Spleen (tissue), 11 donors: ENCODE measurements around the gene FAM107B. TPM values are rescaled to one million over a fixed set of nuclear protein-coding genes. Genes with fewer than 3 reads are reported as not detected.

Experiments used
- DNase-seq: peaks from one replicate; pipeline ENCODE4 v3.0.0-alpha.2; 2020
- H3K27ac ChIP-seq, 8 donors: fragments of 200-600 bp; sonication (generic) in 7 of 8; 1 replicate in 4 of 8; 2 replicates in 4 of 8; pipeline versions ENCODE4 v1.5.0 to v1.8.0; 2016 to 2021; ENCODE audit warnings: inconsistent platforms in 4 of 8, mild to moderate bottlenecking in 4 of 8, moderate library complexity in 1 of 8
- H3K27me3 ChIP-seq, 7 donors: fragments of 200-600 bp; sonication (generic) in 6 of 7; replicated peaks in 1 of 7; 1 replicate in 4 of 7; 2 replicates in 3 of 7; pipeline versions ENCODE4 v1.5.0 to v1.8.0; 2016 to 2021; ENCODE audit warnings: inconsistent platforms in 3 of 7, mild to moderate bottlenecking in 1 of 7
- H3K36me3 ChIP-seq, 6 donors: fragments of 200-600 bp; sonication (generic) in 5 of 6; 1 replicate in 4 of 6; 2 replicates in 2 of 6; pipeline versions ENCODE4 v1.5.0 to v1.8.0; 2016 to 2021; ENCODE audit warnings: inconsistent platforms in 2 of 6
- H3K4me1 ChIP-seq, 6 donors: fragments of 200-600 bp; sonication (generic) in 5 of 6; 1 replicate in 3 of 6; 2 replicates in 3 of 6; pipeline versions ENCODE4 v1.5.0 to v1.8.0; 2016 to 2021; ENCODE audit warnings: inconsistent platforms in 3 of 6
- H3K4me3 ChIP-seq, 8 donors: fragments of 200-600 bp; sonication (generic) in 7 of 8; 1 replicate in 4 of 8; 2 replicates in 4 of 8; pipeline versions ENCODE4 v1.5.0 to v1.8.0; 2016 to 2021; ENCODE audit warnings: inconsistent platforms in 4 of 8, mild to moderate bottlenecking in 4 of 8, moderate library complexity in 2 of 8
- H3K9me3 ChIP-seq, 8 donors: fragments of 200-600 bp; sonication (generic) in 7 of 8; 1 replicate in 4 of 8; 2 replicates in 4 of 8; pipeline versions ENCODE4 v1.5.0 to v1.8.0; 2016 to 2021; ENCODE audit warnings: inconsistent platforms in 4 of 8
- CTCF ChIP-seq, 11 experiments: fragments of 200-600 bp in 7 of 11; fragments of 450-650 bp in 4 of 11; sonication (generic) in 4 of 11; IDR thresholded peaks in 8 of 11; conservative IDR thresholded peaks in 3 of 11; 1 replicate in 7 of 11; 2 replicates in 4 of 11; pipeline versions ENCODE4 v1.4.0 to v1.8.0; 2016 to 2021; ENCODE audit warnings: antibody characterized with exemption in 11 of 11, inconsistent platforms in 4 of 11, mild to moderate bottlenecking in 1 of 11
- POLR2A ChIP-seq, 3 donors: fragments of 450-650 bp; IDR thresholded peaks; one replicate each; pipeline ENCODE4 v1.5.1; 2017; ENCODE audit warnings: antibody characterized with exemption in 3 of 3, mild to moderate bottlenecking in 1 of 3
- POLR2AphosphoS5 ChIP-seq, 3 donors: sonication (generic); formaldehyde crosslinking; IDR thresholded peaks; one replicate each; pipeline ENCODE4 v1.5.1; 2017; ENCODE audit warnings: antibody characterized with exemption in 3 of 3
- WGBS, 5 donors: extraction: QIAGEN DNeasy Blood & Tissue Kit in 3 of 5; methylation state at CpG; one replicate each; pipeline versions ENCODE4 v1.1.5 to v1.1.7; 2013 to 2018; 5-methylcytosine and 5-hydroxymethylcytosine counted together
- intact Hi-C: fragments of 100-400 bp; cut with DNase I; formaldehyde crosslinking; loops from one replicate; pipeline ENCODE4 v1.15.0; 2023; ENCODE audit warnings: low total_unique reads
- polyA plus RNA-seq, 3 donors: library from polyadenylated mRNA; stranded (reverse); fragments of 200-250 nt; gene quantifications; one replicate each; pipeline ENCODE4 v1.2.1, GENCODE V29; 2013
- total RNA-seq, 7 donors: library from RNA; depleted of rRNA in 3 of 7; stranded (reverse); fragments of >200 nt in 3 of 7; fragmentation: NEBNext Ultra II Directional in 4 of 7; extraction: Animal tissue kit (Norgen Biotek cat#: 25700) in 4 of 7; gene quantifications; one replicate each; pipeline versions ENCODE4 v1.1.0 to v1.2.1, GENCODE V29; 2016 to 2021
- donor health status: healthy with polysubstance abuse.
- donor health status: DM: no; HTN: no; CAD: no; lungs with moderate emphysema.
- donor health status: DM: no; HTN: no; CAD: no.
- donor health status: Bipolar disorder and iron deficiency.
- donor health status: healthy.
- donor health status: DM: no; HTN: no; CAD: no.
- donor health status: DM: yes; HTN: yes; CAD: no.

The FAM107B gene
- total and polyA plus RNA-seq, 10 donors = 40.1 to 115 (median 75.5) TPM

GRCh38 chr10:14773551-14774213 is 1.0 kb downstream of the FAM107B start:
- 89 to 94% (median 91%) methylated on average over 10 of the region's 10 CpGs for WGBS, 5 donors
- Histone ChIP-seq H3K4me3 (no peak overlapping the region), H3K36me3 (no peaks in the 10 kb centered on the region), H3K4me1 (no peaks in the 10 kb centered on the region), H3K9me3 (no peaks in the 10 kb centered on the region), H3K27me3 (no peaks in the 10 kb centered on the region), H3K27ac (no peak overlapping the region)
- TF ChIP-seq CTCF (IDR thresholded peaks at IDR 0.05 in 8 of 11, conservative IDR thresholded peaks at IDR 0.05 in 3 of 11) (no peak), POLR2AphosphoS5 (IDR thresholded peaks at IDR 0.05) (no peak), POLR2A (IDR thresholded peaks at IDR 0.05) (no peak)
- intact Hi-C loops = no loop called here
- DNase-seq = no peak

- intact Hi-C loops = no loop called here
- Histone ChIP-seq H3K27me3 (no peaks in the 10 kb centered on the region), H3K9me3 (no peaks in the 10 kb centered on the region), H3K36me3 (no peaks in the 10 kb centered on the region), H3K4me1 (no peaks in the 10 kb centered on the region), H3K4me3 (no peak overlapping the region), H3K27ac (no peak overlapping the region)
- no peak for TF ChIP-seq POLR2A (IDR thresholded peaks at IDR 0.05)
- no peak for TF ChIP-seq POLR2AphosphoS5 (IDR thresholded peaks at IDR 0.05)
- no peak for TF ChIP-seq CTCF (IDR thresholded peaks at IDR 0.05 in 8 of 11, conservative IDR thresholded peaks at IDR 0.05 in 3 of 11)
- no peak for DNase-seq
- 55 to 82% (median 67%) methylated on average over 7 of the region's 7 CpGs for WGBS, 5 donors
Observed at GRCh38 chr10:14772399-14772798, 2.3 kb downstream of the FAM107B start.

GRCh38 chr10:14770927-14771326 is 3.8 kb downstream of the FAM107B start:
- Histone ChIP-seq H3K27me3 (no peaks in the 10 kb centered on the region), H3K4me1 (no peaks in the 10 kb centered on the region), H3K36me3 (no peaks in the 10 kb centered on the region), H3K27ac (no peak overlapping the region), H3K4me3 (no peak overlapping the region), H3K9me3 (no peaks in the 10 kb centered on the region)
- no peak for DNase-seq
- TF ChIP-seq CTCF (IDR thresholded peaks at IDR 0.05 in 8 of 11, conservative IDR thresholded peaks at IDR 0.05 in 3 of 11) (no peak), POLR2A (IDR thresholded peaks at IDR 0.05) (no peak), POLR2AphosphoS5 (IDR thresholded peaks at IDR 0.05) (no peak)
- intact Hi-C loops = no loop called here
- WGBS, 5 donors = 91 to 98% (median 97%) methylated on average over 2 of the region's 2 CpGs

- no peak for DNase-seq
- Histone ChIP-seq H3K36me3 (no peaks in the 10 kb centered on the region), H3K27ac (no peak overlapping the region), H3K4me1 (peaks cover 0 to 28% (median 4%) of the 10 kb centered on the region in 6 donors), H3K4me3 (no peak overlapping the region), H3K9me3 (no peaks in the 10 kb centered on the region), H3K27me3 (no peaks in the 10 kb centered on the region)
- intact Hi-C loops = no loop called here
- TF ChIP-seq POLR2AphosphoS5 (IDR thresholded peaks at IDR 0.05) = no peak
- no peak for TF ChIP-seq CTCF (IDR thresholded peaks at IDR 0.05 in 8 of 11, conservative IDR thresholded peaks at IDR 0.05 in 3 of 11)
- TF ChIP-seq POLR2A (IDR thresholded peaks at IDR 0.05) = no peak
- 49 to 55% (median 54%) methylated on average over 5 of the region's 5 CpGs for WGBS, 5 donors
Observed at GRCh38 chr10:14761372-14761771, 13.3 kb downstream of the FAM107B start.
